NCI-H345 treated with DMSO at 0.1 percent for 48 hours (cell line): ENCODE measurements around the gene ANKRD17.

ENCODE experiments used
- DNase-seq: peaks from one replicate; lab custom pipeline; 2025; ENCODE audit not compliant: unreplicated experiment; lab: John Stamatoyannopoulos, UW

ANKRD17 gene

GRCh38 chr4:73131281-73131680, 127.3 kb downstream of the ANKRD17 start:
- DNase-seq: no peak

GRCh38 chr4:73129319-73129718, 129.3 kb downstream of the ANKRD17 start:
- DNase-seq: no peak

- DNase-seq: no peak
These were observed 130.7 kb downstream of the ANKRD17 start for GRCh38 chr4:73127839-73128453.

- DNase-seq: no peak
These were observed 149.1 kb downstream of the ANKRD17 start for GRCh38 chr4:73109493-73109892.

- DNase-seq: no peak
These were observed 153.9 kb downstream of the ANKRD17 start for GRCh38 chr4:73104695-73105094.

- DNase-seq: no peak
These were observed 154.6 kb downstream of the ANKRD17 start for GRCh38 chr4:73103799-73104503.

- DNase-seq: no peak
These were observed 159.5 kb downstream of the ANKRD17 start for GRCh38 chr4:73099143-73099542.

GRCh38 chr4:73098713-73099112, 159.9 kb downstream of the ANKRD17 start:
- no peak for DNase-seq

GRCh38 chr4:73098016-73098415, 160.6 kb downstream of the ANKRD17 start:
- no peak for DNase-seq

GRCh38 chr4:73092868-73093267, 165.7 kb downstream of the ANKRD17 start:
- DNase-seq: no peak

GRCh38 chr4:73090738-73091137, 167.9 kb downstream of the ANKRD17 start:
- DNase-seq: no peak

GRCh38 chr4:73087871-73088270, 170.7 kb downstream of the ANKRD17 start:
- DNase-seq: no peak

GRCh38 chr4:73086095-73086868, 172.3 kb downstream of the ANKRD17 start:
- no peak for DNase-seq

- no peak for DNase-seq
These were observed 177.8 kb downstream of the ANKRD17 start for GRCh38 chr4:73080789-73081188.

GRCh38 chr4:73075832-73076231, 182.8 kb downstream of the ANKRD17 start:
- no peak for DNase-seq

GRCh38 chr4:73070074-73070390, 188.6 kb downstream of the ANKRD17 start:
- DNase-seq: no peak

- DNase-seq: peak; percentile 93
These were observed 189.1 kb downstream of the ANKRD17 start, which contains the start of gene COX18 for GRCh38 chr4:73069338-73070073. COX18 (minus strand) TSS chr4:73069716; CDS start chr4:73069649, 67 bp downstream.

- DNase-seq: no peak
These were observed 189.9 kb downstream of the ANKRD17 start for GRCh38 chr4:73068491-73069337.

GRCh38 chr4:73067971-73068394, 190.6 kb downstream of the ANKRD17 start:
- DNase-seq: no peak

- DNase-seq: no peak
These were observed 191.7 kb downstream of the ANKRD17 start for GRCh38 chr4:73066928-73067327.
